SU-DHL-6 (cell line): ENCODE measurements around the gene PDE3A.

Source experiments
- CTCF ChIP-seq: fragments of 200-600 bp; sonication (generic); IDR thresholded peaks from one replicate; pipeline ENCODE4 v1.5.1; 2017; ENCODE audit warnings: antibody characterized with exemption, mild to moderate bottlenecking, low read length, moderate library complexity; ENCODE audit not compliant: insufficient read depth, poor library complexity, severe bottlenecking
- EZH2phosphoT487 ChIP-seq: fragments of 200-600 bp; sonication (generic), shearing (Covaris generic); conservative IDR thresholded peaks from 2 replicates; pipeline ENCODE4 v1.6.1; 2018; ENCODE audit warnings: mild to moderate bottlenecking, antibody characterized with exemption, low read length, moderate library complexity, mixed read lengths

- TF ChIP-seq CTCF = no peak
- no peak for TF ChIP-seq EZH2phosphoT487
Measured at GRCh38 chr12:20473133-20473532, 104.8 kb downstream of the PDE3A start.
